H1 (cell line): ENCODE measurements around the gene TFDP1. TPM values are rescaled to one million over a fixed set of nuclear protein-coding genes. Genes with fewer than 3 reads are reported as not detected.

Source experiments
- CTCF ChIA-PET: fragments of 300-600 bp; sonication (Branson Sonifier 250); formaldehyde crosslinking; loops from one replicate; lab custom pipeline; 2021; ENCODE audit not compliant: partially characterized antibody; lab: Charles Lee
- POLR2A ChIA-PET: fragments of 300-600 bp; sonication (Branson Sonifier 250); formaldehyde crosslinking; loops from one replicate; lab custom pipeline; 2021; ENCODE audit warnings: inconsistent platforms; ENCODE audit not compliant: partially characterized antibody; lab: Charles Lee
- DNase-seq, 2 experiments: peaks; one replicate each; pipeline versions ENCODE4 v3.0.0 to v3.0.0-alpha.2; 2010 to 2022; ENCODE audit warnings: low spot score in 2 of 2, low read depth in 1 of 2, mixed read lengths in 1 of 2
- FAIRE-seq: peaks from 2 replicates; lab custom pipeline; 2011; peaks lifted over from hg19 to GRCh38; lab: Jason Lieb, UNC
- H2AFZ ChIP-seq: 2 replicates; pipeline ENCODE4 v1.8.1; 2012; ENCODE audit warnings: low read length, inconsistent platforms
- H2AK5ac ChIP-seq: 2 replicates; pipeline ENCODE4 v1.6.1; 2013; ENCODE audit warnings: low read depth, low read length
- H2BK120ac ChIP-seq: replicated peaks from 2 replicates; pipeline ENCODE3; 2013; ENCODE audit warnings: low read depth, low read length, inconsistent platforms
- H2BK12ac ChIP-seq: 2 replicates; pipeline ENCODE4 v1.6.1; 2013; ENCODE audit warnings: low read depth, low read length
- H2BK15ac ChIP-seq: 2 replicates; pipeline ENCODE4 v1.6.1; 2013; ENCODE audit warnings: low read length
- H2BK20ac ChIP-seq: 2 replicates; pipeline ENCODE4 v1.6.1; 2013; ENCODE audit warnings: low read length
- H2BK5ac ChIP-seq: 2 replicates; pipeline ENCODE4 v1.6.1; 2013; ENCODE audit warnings: low read depth, low read length
- H3K14ac ChIP-seq: 2 replicates; pipeline ENCODE4 v1.6.1; 2013; ENCODE audit warnings: inconsistent platforms; ENCODE audit not compliant: insufficient read length
- H3K18ac ChIP-seq: 2 replicates; pipeline ENCODE4 v1.6.1; 2013; ENCODE audit warnings: low read length; ENCODE audit errors: extremely low read depth
- H3K23ac ChIP-seq: 2 replicates; pipeline ENCODE4 v1.6.1; 2013; ENCODE audit warnings: inconsistent platforms; ENCODE audit not compliant: insufficient read length
- H3K23me2 ChIP-seq: 2 replicates; pipeline ENCODE4 v1.6.1; 2013; ENCODE audit warnings: low read depth, low read length
- H3K27ac ChIP-seq: 2 replicates; pipeline ENCODE4 v1.6.1; 2011; ENCODE audit warnings: low read depth, low read length, inconsistent platforms
- H3K27me3 ChIP-seq, 4 experiments: replicated peaks in 1 of 4; 1 replicate in 1 of 4; 2 replicates in 3 of 4; pipeline versions ENCODE4 v1.6.1 to v1.8.1; 2011 to 2013; ENCODE audit warnings: low read length in 3 of 4, mild to moderate bottlenecking in 3 of 4, inconsistent platforms in 2 of 4, mixed read lengths in 2 of 4, moderate library complexity in 1 of 4; ENCODE audit not compliant: control insufficient read depth in 3 of 4, insufficient read depth in 3 of 4; ENCODE audit errors: extremely low read depth in 1 of 4
- H3K36me3 ChIP-seq, 4 experiments: 2 replicates each; pipeline versions ENCODE4 v1.6.1 to v1.8.1; 2011 to 2013; ENCODE audit warnings: mild to moderate bottlenecking in 4 of 4, low read length in 3 of 4, moderate library complexity in 2 of 4, control low read depth in 1 of 4, inconsistent platforms in 1 of 4; ENCODE audit not compliant: insufficient read depth in 4 of 4, control insufficient read depth in 2 of 4
- H3K4ac ChIP-seq: replicated peaks from 2 replicates; pipeline ENCODE3; 2013; ENCODE audit warnings: low read length, low read depth, mixed read lengths, inconsistent platforms; ENCODE audit not compliant: insufficient read length
- H3K4me1 ChIP-seq, 4 experiments: replicated peaks in 1 of 4; 1 replicate in 1 of 4; 2 replicates in 3 of 4; pipeline versions ENCODE4 v1.6.1 to v1.8.1; 2011 to 2013; ENCODE audit warnings: low read length in 3 of 4, inconsistent platforms in 2 of 4, mixed read lengths in 1 of 4; ENCODE audit not compliant: insufficient read depth in 4 of 4, control insufficient read depth in 3 of 4
- H3K4me2 ChIP-seq, 2 experiments: 2 replicates each; pipeline versions ENCODE4 v1.6.1 to v1.8.1; 2011 to 2013; ENCODE audit warnings: low read depth in 2 of 2, low read length in 2 of 2, control low read depth in 1 of 2, inconsistent platforms in 1 of 2, mild to moderate bottlenecking in 1 of 2; ENCODE audit not compliant: insufficient read depth in 1 of 2
- H3K4me3 ChIP-seq, 4 experiments: fragments of 200-600, 300-600 bp in 1 of 4; sonication (generic), shearing (Covaris generic), sonication (Bioruptor Twin) in 1 of 4; 2 replicates each; pipeline versions ENCODE4 v1.5.1 to v1.8.1; 2011 to 2016; ENCODE audit warnings: low read length in 4 of 4, low read depth in 3 of 4, control low read depth in 2 of 4, inconsistent platforms in 2 of 4, mild to moderate bottlenecking in 2 of 4, mixed read lengths in 1 of 4, moderate library complexity in 1 of 4; ENCODE audit not compliant: insufficient read depth in 2 of 4; ENCODE audit errors: extremely low read depth in 1 of 4
- H3K56ac ChIP-seq: replicated peaks from 2 replicates; pipeline ENCODE3; 2013; ENCODE audit warnings: low read depth, mild to moderate bottlenecking, mixed read lengths, low read length, inconsistent platforms; ENCODE audit not compliant: insufficient read length
- H3K79me1 ChIP-seq: 2 replicates; pipeline ENCODE4 v1.6.1; 2013; ENCODE audit warnings: low read depth, low read length, control low read depth
- H3K79me2 ChIP-seq, 2 experiments: 2 replicates each; pipeline versions ENCODE4 v1.6.1 to v1.8.1; 2012 to 2013; ENCODE audit warnings: low read length in 2 of 2, mild to moderate bottlenecking in 2 of 2, inconsistent platforms in 1 of 2; ENCODE audit not compliant: insufficient read depth in 2 of 2, control insufficient read depth in 1 of 2
- H3K9ac ChIP-seq, 4 experiments: replicated peaks in 1 of 4; 1 replicate in 1 of 4; 2 replicates in 3 of 4; pipeline versions ENCODE4 v1.6.1 to v1.8.1; 2011 to 2013; ENCODE audit warnings: low read depth in 3 of 4, low read length in 3 of 4, control low read depth in 2 of 4, mild to moderate bottlenecking in 2 of 4, moderate library complexity in 2 of 4, inconsistent platforms in 1 of 4; ENCODE audit errors: extremely low read depth in 1 of 4
- H3K9me3 ChIP-seq, 2 experiments: 2 replicates each; pipeline versions ENCODE4 v1.6.1 to v1.8.1; 2012 to 2013; ENCODE audit warnings: mild to moderate bottlenecking in 2 of 2, moderate library complexity in 2 of 2, control low read depth in 1 of 2, inconsistent platforms in 1 of 2, low read depth in 1 of 2, low read length in 1 of 2, mixed read lengths in 1 of 2; ENCODE audit not compliant: insufficient read depth in 2 of 2
- H4K20me1 ChIP-seq, 2 experiments: replicated peaks in 1 of 2; 2 replicates each; pipeline versions ENCODE3 to v1.8.1; 2011 to 2013; ENCODE audit warnings: inconsistent platforms in 2 of 2, low read length in 2 of 2, mild to moderate bottlenecking in 1 of 2; ENCODE audit not compliant: insufficient read depth in 2 of 2, control insufficient read depth in 1 of 2
- H4K5ac ChIP-seq: 2 replicates; pipeline ENCODE4 v1.6.1; 2013; ENCODE audit warnings: low read length, low read depth, mixed read lengths, inconsistent platforms; ENCODE audit not compliant: insufficient read length
- H4K8ac ChIP-seq: 2 replicates; pipeline ENCODE4 v1.8.0; 2013; ENCODE audit warnings: mild to moderate bottlenecking, moderate library complexity, low read length, inconsistent platforms; ENCODE audit not compliant: insufficient read depth; ENCODE audit errors: extremely low read depth
- H4K91ac ChIP-seq: replicated peaks from 2 replicates; pipeline ENCODE3; 2013; ENCODE audit warnings: low read length, mixed read lengths, inconsistent platforms; ENCODE audit not compliant: insufficient read length
- SIX5 ChIP-seq: IDR thresholded peaks from 2 replicates; pipeline ENCODE4 v1.6.1; 2011; ENCODE audit warnings: mild to moderate bottlenecking, low read depth, low read length
- USF2 ChIP-seq: IDR thresholded peaks from 2 replicates; pipeline ENCODE4 v1.6.1; 2011; ENCODE audit warnings: low read length, improper control_type of control experiment
- WGBS, 2 experiments: shearing (Covaris generic) in 1 of 2; methylation state at CpG; one replicate each; pipeline versions ENCODE4 v1.1.6 to v1.1.7; 2013 to 2015; ENCODE audit warnings: low lambda C conversion rate in 2 of 2, mixed read lengths in 2 of 2, inconsistent platforms in 1 of 2, low coverage in 1 of 2, missing lambda C conversion rate in 1 of 2; ENCODE audit not compliant: insufficient replicate concordance in 2 of 2, insufficient coverage in 1 of 2, insufficient read length in 1 of 2; ENCODE audit errors: extremely low coverage in 1 of 2, missing lambda C conversion rate in 1 of 2; 5-methylcytosine and 5-hydroxymethylcytosine counted together
- polyA plus RNA-seq, 7 experiments: library from polyadenylated mRNA; depleted of rRNA in 3 of 7; stranded (reverse) in 5 of 7; unstranded in 2 of 7; fragments of >200 nt in 5 of 7; fragments of 200-250 nt in 2 of 7; gene quantifications; 1 replicate in 5 of 7; 2 replicates in 1 of 7; 4 replicates in 1 of 7; pipeline versions ENCODE4 v1.2.1 to v1.2.3, GENCODE V29; 2011 to 2013; ENCODE audit warnings: missing spikeins in 2 of 7, mixed read lengths in 2 of 7
- total RNA-seq: library from RNA; stranded (reverse); fragmentation: NEBNext Ultra II Directional; extraction: Animal tissue kit (Norgen Biotek cat#: 25700); gene quantifications from 2 replicates; pipeline ENCODE4 v1.2.1, GENCODE V29; 2021
- TF ChIP-seq, protein P1 (sequence below): IDR thresholded peaks from 2 replicates; pipeline ENCODE4 v1.6.1; 2012; ENCODE audit warnings: inconsistent platforms

Gene TFDP1
- total and polyA plus RNA-seq, 2 of the 8 experiments (the other 6 are each of a cell fraction or from before 2014, with no cell fraction given): 43.6 to 81.9 TPM

GRCh38 chr13:113609616-113610015, 25.1 kb downstream of the TFDP1 start:
- ChIA-PET CTCF (no interaction called here), POLR2A (no interaction called here)
- Histone ChIP-seq H2BK5ac (peak overlapping the region; percentile 9), H2BK12ac (no peak overlapping the region), H4K8ac (no peak overlapping the region; the same call in 1 of the 2 replicates), H3K56ac (no peak overlapping the region), H3K23ac (no peak overlapping the region), H3K9ac (no peak overlapping the region), H3K27ac (no peak overlapping the region), H3K79me2 (peaks cover 7 to 82% of the 10 kb centered on the region in 2 experiments), H3K27me3 (no peaks in the 10 kb centered on the region; a peak in 1 of 7 replicates), H3K18ac (no peak overlapping the region), H3K4me3 (no peak overlapping the region), H3K4ac (no peak overlapping the region), H2BK20ac (no peak overlapping the region), H3K23me2 (peaks cover 10% of the 10 kb centered on the region), H2BK15ac (no peak overlapping the region), H2AFZ (no peak overlapping the region), H4K5ac (no peak overlapping the region), H2BK120ac (no peak overlapping the region), H4K20me1 (peaks cover 6 to 29% of the 10 kb centered on the region in 2 experiments), H4K91ac (no peak overlapping the region), H3K14ac (no peak overlapping the region), H3K79me1 (peaks cover 37% of the 10 kb centered on the region), H3K4me1 (no peaks in the 10 kb centered on the region; a peak in 3 of 7 replicates), H3K4me2 (no peak overlapping the region), H3K9me3 (no peaks in the 10 kb centered on the region), H2AK5ac (no peak overlapping the region), H3K36me3 (peaks cover 2 to 13% (median 4%) of the 10 kb centered on the region in 4 experiments; a peak in 4 of 8 replicates)
- DNase-seq: no peak
- no peak for FAIRE-seq
- 98% methylated on average over 13 of the region's 13 CpGs; no CpG with 5 or more reads in 1 of the 2 experiments for WGBS, 2 experiments
- TF ChIP-seq, protein P1, sequence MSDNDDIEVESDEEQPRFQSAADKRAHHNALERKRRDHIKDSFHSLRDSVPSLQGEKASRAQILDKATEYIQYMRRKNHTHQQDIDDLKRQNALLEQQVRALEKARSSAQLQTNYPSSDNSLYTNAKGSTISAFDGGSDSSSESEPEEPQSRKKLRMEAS: no peak
- no peak for TF ChIP-seq USF2
- TF ChIP-seq SIX5: no peak
